ENCODE data around the gene NDUFB11.
"Not testable (repeated sequence)": the region's sequence is repeated elsewhere in the genome, so short reads cannot be mapped to it uniquely, and the experiment has no call there.

- TF ChIP-seq CTCF, POLR2A (IDR thresholded peaks at IDR 0.05): not testable (repeated sequence)
These were observed 20.0 kb downstream of the NDUFB11 start for GRCh38 chrX:47124466-47124865.

Measured in lower leg skin (tissue), 3 donors.